Left kidney (tissue), 2 donors: ENCODE data around the gene RANGAP1. TPM values are rescaled to one million over a fixed set of nuclear protein-coding genes. Genes with fewer than 3 reads are reported as not detected.

Experiments used
- DNase-seq: peaks from one replicate; pipeline ENCODE4 v3.0.0-alpha.2; 2013
- polyA plus RNA-seq: library from polyadenylated mRNA; unstranded; fragments of 120-200 nt; gene quantifications from one replicate; pipeline ENCODE4 v1.2.1, GENCODE V29; 2013; ENCODE audit not compliant: insufficient read length

RANGAP1 gene
- polyA plus RNA-seq, 1 donor = 51.4 TPM

DNA sequence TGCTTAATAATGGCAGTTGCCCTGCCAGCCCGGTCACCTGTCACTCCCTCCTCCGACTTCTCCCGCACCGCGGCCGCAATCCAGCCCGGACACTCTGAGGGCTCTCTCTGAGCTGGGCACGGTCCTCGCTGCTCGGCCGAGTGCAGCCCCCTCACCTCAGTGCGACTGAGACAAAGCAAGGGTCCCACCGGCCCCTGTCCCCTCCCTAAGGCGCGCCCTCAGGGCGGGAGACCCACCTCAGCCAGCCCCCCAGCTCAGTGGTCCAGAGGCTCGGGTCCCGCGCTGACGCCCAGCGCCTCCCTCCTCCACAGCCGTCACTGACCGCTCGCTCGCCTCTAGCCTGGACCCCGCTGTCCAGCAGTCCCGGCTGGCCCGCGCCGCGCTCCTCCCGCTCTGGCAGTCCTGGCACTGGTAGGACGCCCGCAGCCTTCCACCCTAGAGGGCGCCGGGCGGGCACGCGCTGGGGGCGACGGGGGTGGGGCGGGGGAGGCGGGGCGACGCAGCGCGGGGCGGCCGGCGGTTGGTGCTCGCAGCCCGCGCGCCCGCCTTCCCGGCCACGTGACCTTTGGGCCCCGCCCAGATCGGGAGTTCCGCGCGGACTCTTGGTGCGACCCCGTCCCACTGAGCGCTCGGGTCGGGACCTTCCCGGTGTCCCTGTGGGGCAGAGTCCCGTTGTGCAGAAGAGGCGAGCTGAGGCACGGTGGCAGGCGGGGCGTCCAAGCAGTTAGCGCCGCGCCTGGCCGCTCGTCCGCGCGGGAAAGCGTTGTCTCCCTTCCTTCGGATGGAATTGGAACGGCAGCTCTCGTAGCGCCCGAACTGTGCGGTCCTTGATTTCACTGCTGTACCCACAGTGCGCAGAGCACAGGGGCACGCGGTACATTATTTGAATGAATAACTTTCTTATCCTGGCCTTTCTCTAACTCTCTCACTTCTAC is 88.7 kb downstream of the RANGAP1 start:
- peak; percentile 63 for DNase-seq

Other genes starting within 250 kb of the RANGAP1 start
- gene EP300, start 193.6 kb downstream of the RANGAP1 start, polyA plus RNA-seq = 89.3 TPM
- 27.1 TPM for gene L3MBTL2, start 80.9 kb downstream of the RANGAP1 start, polyA plus RNA-seq
- 2.7 TPM for gene CHADL, start 45.3 kb downstream of the RANGAP1 start, polyA plus RNA-seq
- 80.3 TPM for gene ZC3H7B, start 15.3 kb upstream of the RANGAP1 start, polyA plus RNA-seq
- 16.3 TPM for gene TEF, start 95.8 kb upstream of the RANGAP1 start, polyA plus RNA-seq
- 48.6 TPM for gene TOB2, start 160.6 kb upstream of the RANGAP1 start, polyA plus RNA-seq
- 46.5 TPM for gene PHF5A, start 182.5 kb upstream of the RANGAP1 start, polyA plus RNA-seq
- gene ACO2, start 182.9 kb upstream of the RANGAP1 start, polyA plus RNA-seq = 121 TPM